K562 (cell line): ENCODE data around the gene SIAE.

ENCODE experiments used
- CBFA2T2 ChIP-seq: fragments of 450-650 bp; conservative IDR thresholded peaks from 2 replicates; pipeline ENCODE4 v1.6.1; 2017; ENCODE audit warnings: mild to moderate bottlenecking
- CTCF ChIP-seq, 3 experiments: IDR thresholded peaks in 2 of 3; conservative IDR thresholded peaks in 1 of 3; 2 replicates each; pipeline ENCODE4 v1.5.1; 2011 to 2012; ENCODE audit warnings: low read length in 3 of 3, mild to moderate bottlenecking in 3 of 3, control low read depth in 2 of 3, improper control_type of control experiment in 1 of 3, inconsistent platforms in 1 of 3, low read depth in 1 of 3, mixed read lengths in 1 of 3, moderate library complexity in 1 of 3; ENCODE audit not compliant: insufficient read depth in 2 of 3
- E4F1 ChIP-seq: fragments of 250-450 bp; sonication (Bioruptor Pico); IDR thresholded peaks from 2 replicates; pipeline ENCODE4 v1.5.0; 2021; ENCODE audit warnings: mild to moderate bottlenecking, borderline replicate concordance
- MAX ChIP-seq: sonication (generic); formaldehyde crosslinking; IDR thresholded peaks from 2 replicates; pipeline ENCODE4 v1.9.0; 2022; ENCODE audit warnings: mild to moderate bottlenecking, missing genetic modification reagents
- SIX5 ChIP-seq, 2 experiments: IDR thresholded peaks; 2 replicates each; pipeline ENCODE4 v1.6.1; 2011; ENCODE audit warnings: low read length in 2 of 2, borderline replicate concordance in 1 of 2, low read depth in 1 of 2, mild to moderate bottlenecking in 1 of 2, moderate library complexity in 1 of 2; ENCODE audit not compliant: insufficient read depth in 1 of 2
- SP1 ChIP-seq: sonication (generic); formaldehyde crosslinking; IDR thresholded peaks from 2 replicates; pipeline ENCODE4 v1.8.1; 2022; ENCODE audit warnings: mild to moderate bottlenecking, missing genetic modification reagents
- ZNF24 ChIP-seq: fragments of 450-650 bp; IDR thresholded peaks from 2 replicates; pipeline ENCODE4 v1.6.1; 2016

GRCh38 chr11:124643042-124643604 is 30.4 kb downstream of the SIAE start:
- TF ChIP-seq CTCF (IDR thresholded peaks at IDR 0.05 in 2 of 3, conservative IDR thresholded peaks at IDR 0.05 in 1 of 3; ENCODE audit: insufficient read depth in 2 of 3, low read depth in 1 of 3, low read length in 3 of 3) (no peak), SIX5 (IDR thresholded peaks at IDR 0.05; ENCODE audit: borderline replicate concordance in 1 of 2, insufficient read depth in 1 of 2, low read depth in 1 of 2, low read length in 2 of 2) (no peak), ZNF24 (no peak), E4F1 (CRISPR knock-in tag) (no peak), MAX (CRISPR knock-in tag) (no peak), CBFA2T2 (no peak), SP1 (CRISPR knock-in tag) (no peak)
